Gastroesophageal sphincter (tissue), 4 donors: ENCODE data around the gene CD209. TPM values are rescaled to one million over a fixed set of nuclear protein-coding genes. Genes with fewer than 3 reads are reported as not detected.

ENCODE experiments used
- ATAC-seq: fragments of 150-250 bp; one replicate; pipeline ENCODE4 v1.9.1; 2016; ENCODE audit warnings: mild to moderate bottlenecking, moderate library complexity
- H3K27ac ChIP-seq, 4 donors: fragments of 200-600 bp; sonication (generic) in 3 of 4; 1 replicate in 3 of 4; 2 replicates in 1 of 4; pipeline ENCODE4 v1.5.1; 2016 to 2019
- H3K27me3 ChIP-seq: fragments of 200-600 bp; sonication (generic); one replicate; pipeline ENCODE4 v1.5.1; 2019
- H3K36me3 ChIP-seq, 2 donors: fragments of 200-600 bp; sonication (generic); one replicate each; pipeline ENCODE4 v1.5.1; 2019; ENCODE audit warnings: control low read depth in 1 of 2
- H3K4me1 ChIP-seq, 3 donors: fragments of 200-600 bp; sonication (generic); 1 replicate in 2 of 3; 2 replicates in 1 of 3; pipeline ENCODE4 v1.5.1; 2016 to 2019; ENCODE audit warnings: control low read depth in 2 of 3
- H3K4me3 ChIP-seq, 2 donors: fragments of 200-600 bp; sonication (generic); one replicate each; pipeline ENCODE4 v1.5.1; 2019; ENCODE audit warnings: mild to moderate bottlenecking in 1 of 2, moderate library complexity in 1 of 2
- H3K9me3 ChIP-seq, 3 donors: fragments of 200-600 bp; sonication (generic); one replicate each; pipeline ENCODE4 v1.5.1; 2017 to 2019; ENCODE audit warnings: control low read depth in 2 of 3
- CTCF ChIP-seq, 4 experiments: fragments of 200-600 bp in 2 of 4; fragments of 450-650 bp in 2 of 4; sonication (generic) in 1 of 4; IDR thresholded peaks; one replicate each; pipeline ENCODE4 v1.5.1; 2017 to 2019; ENCODE audit warnings: antibody characterized with exemption in 4 of 4, mild to moderate bottlenecking in 2 of 4, moderate library complexity in 2 of 4
- EP300 ChIP-seq: sonication (generic); formaldehyde crosslinking; IDR thresholded peaks from one replicate; pipeline ENCODE4 v1.6.1; 2017; ENCODE audit warnings: antibody characterized with exemption, mild to moderate bottlenecking
- POLR2A ChIP-seq, 2 donors: fragments of 450-650 bp; IDR thresholded peaks; one replicate each; pipeline ENCODE4 v1.6.1; 2017; ENCODE audit warnings: antibody characterized with exemption in 2 of 2, mild to moderate bottlenecking in 2 of 2, moderate library complexity in 1 of 2
- POLR2AphosphoS5 ChIP-seq: sonication (generic); formaldehyde crosslinking; IDR thresholded peaks from one replicate; pipeline ENCODE4 v1.6.1; 2017; ENCODE audit warnings: antibody characterized with exemption
- WGBS, 2 donors: methylation state at CpG; one replicate each; pipeline ENCODE4 v1.1.5; 2018; ENCODE audit warnings: low coverage in 1 of 2; 5-methylcytosine and 5-hydroxymethylcytosine counted together
- total RNA-seq, 4 donors: library from RNA; depleted of rRNA; stranded (reverse); fragments of >200 nt; gene quantifications; one replicate each; pipeline ENCODE4 v1.1.0, GENCODE V29; 2016

The CD209 gene
- total RNA-seq, 4 donors from 2014 or later = 0.78 to 11.4 (median 8.0) TPM

DNA sequence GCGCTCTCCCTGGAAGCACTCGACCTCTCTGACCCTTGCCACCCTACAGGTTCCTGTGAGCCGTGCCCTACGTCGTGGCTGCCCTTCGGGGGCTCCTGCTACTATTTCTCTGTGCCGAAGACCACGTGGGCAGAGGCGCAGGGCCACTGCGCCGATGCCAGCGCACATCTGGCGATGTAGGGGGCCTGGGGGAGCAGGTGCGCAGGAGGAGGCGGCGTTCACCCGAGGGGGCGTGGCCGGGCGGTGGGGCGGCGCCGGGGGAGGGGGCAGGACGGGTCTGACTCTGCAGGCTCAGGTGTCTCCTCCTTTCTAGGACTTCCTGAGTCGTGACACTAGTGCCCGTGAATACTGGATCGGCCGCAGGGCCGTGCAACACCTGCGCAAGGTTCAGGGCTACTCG is 42.1 kb upstream of the CD209 start:
- Histone ChIP-seq H3K9me3 (peaks cover 0 to 11% (median 0%) of the 10 kb centered on the region in 3 donors), H3K27ac (no peak overlapping the region), H3K4me3 (no peak overlapping the region), H3K4me1 (peaks cover 0 to 13% (median 0%) of the 10 kb centered on the region in 3 donors), H3K36me3 (no peaks in the 10 kb centered on the region), H3K27me3 (peaks cover 83% of the 10 kb centered on the region)
- TF ChIP-seq EP300 = no peak
- TF ChIP-seq POLR2A (IDR thresholded peaks at IDR 0.05) = no peak
- no peak for TF ChIP-seq POLR2AphosphoS5
- TF ChIP-seq CTCF (IDR thresholded peaks at IDR 0.05) = no peak
- no peak for ATAC-seq
- no CpG with 5 or more reads among the region's 31 CpGs for WGBS, 2 donors

DNA sequence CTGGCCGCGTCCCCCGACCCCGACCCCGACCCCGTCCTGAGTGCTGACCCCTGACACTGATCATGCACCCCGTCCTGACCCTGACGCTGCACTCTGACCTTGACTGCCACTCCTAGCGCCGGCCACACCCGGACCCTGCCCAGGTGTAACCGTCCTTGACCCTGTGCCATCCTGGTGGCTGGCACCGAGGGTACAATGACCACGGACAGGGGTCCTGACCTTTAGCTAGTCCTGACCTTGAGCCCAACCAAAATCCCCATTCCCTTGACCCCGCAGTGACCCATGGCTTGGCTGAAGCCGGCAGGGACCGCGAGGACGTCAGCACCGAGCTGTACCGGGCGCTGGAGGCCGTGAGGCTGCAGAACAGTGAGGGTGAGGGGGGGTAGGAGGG is 41.6 kb upstream of the CD209 start:
- H3K9me3 ChIP-seq = peaks cover 0 to 11% (median 0%) of the 10 kb centered on the region in 3 donors
- H3K36me3 ChIP-seq = no peaks in the 10 kb centered on the region
- no peak for ATAC-seq
- H3K27me3 ChIP-seq = peaks cover 82% of the 10 kb centered on the region
- H3K4me1 ChIP-seq = peaks cover 0 to 13% (median 0%) of the 10 kb centered on the region in 3 donors
- no peak overlapping the region for H3K27ac ChIP-seq
- WGBS, 2 donors = 0% methylated on average over 5 of the region's 23 CpGs; no CpG with 5 or more reads in 1 of the 2 donors
- H3K4me3 ChIP-seq = peak overlapping the region in 1 of 2 donors; percentile 35
- no peak for TF ChIP-seq CTCF (IDR thresholded peaks at IDR 0.05)
- TF ChIP-seq EP300 = no peak
- TF ChIP-seq POLR2A (IDR thresholded peaks at IDR 0.05) = no peak
- no peak for TF ChIP-seq POLR2AphosphoS5

DNA sequence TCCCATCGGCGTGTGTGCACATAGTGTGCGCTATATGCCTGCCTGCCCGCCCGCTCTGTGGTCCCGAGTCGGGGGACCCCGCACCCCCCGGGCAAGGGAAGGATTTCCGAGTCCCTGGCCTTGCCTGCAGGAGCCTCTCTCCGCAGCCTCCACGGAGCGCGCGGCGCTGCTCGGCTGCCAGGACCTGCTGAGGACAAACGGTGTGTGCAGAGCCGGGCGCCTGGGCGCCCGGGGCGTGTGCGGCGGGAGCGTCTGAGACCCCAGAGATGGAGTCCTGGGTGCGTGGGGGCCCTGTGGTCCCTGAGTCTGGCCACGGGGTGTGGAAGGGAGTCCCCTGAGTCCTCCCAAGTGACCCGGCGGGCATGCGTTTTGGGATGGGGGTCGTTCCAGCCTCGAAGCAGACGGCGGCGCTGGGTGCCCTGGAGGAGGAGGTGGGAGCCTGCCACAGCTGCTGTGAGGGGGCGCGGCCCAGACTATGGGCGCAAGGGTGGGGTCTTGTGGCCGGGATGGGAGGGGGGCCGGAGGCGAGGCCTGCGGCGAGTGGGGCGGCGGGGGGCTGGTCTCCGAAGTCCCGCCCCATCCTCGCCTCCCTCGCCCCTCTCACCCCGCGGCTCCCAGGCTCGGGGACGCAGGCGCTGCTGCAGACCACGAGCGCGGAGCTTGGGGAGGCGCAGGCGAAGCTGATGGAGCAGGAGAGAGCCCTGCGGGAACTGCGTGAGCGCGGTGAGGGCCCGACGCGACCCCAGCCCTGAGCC is 41.0 kb upstream of the CD209 start:
- Histone ChIP-seq H3K27me3 (peaks cover 82% of the 10 kb centered on the region), H3K4me1 (peaks cover 0 to 13% (median 0%) of the 10 kb centered on the region in 3 donors), H3K36me3 (no peaks in the 10 kb centered on the region), H3K9me3 (peaks cover 0 to 11% (median 0%) of the 10 kb centered on the region in 3 donors), H3K27ac (no peak overlapping the region), H3K4me3 (peak overlapping the region in 1 of 2 donors; percentile 35)
- TF ChIP-seq CTCF (IDR thresholded peaks at IDR 0.05) = no peak
- TF ChIP-seq POLR2A (IDR thresholded peaks at IDR 0.05) = no peak
- no peak for TF ChIP-seq POLR2AphosphoS5
- TF ChIP-seq EP300 = no peak
- WGBS, 2 donors = no CpG with 5 or more reads among the region's 67 CpGs
- ATAC-seq = no peak

GRCh38 chr19:7787602-7788177 is 40.4 kb upstream of the CD209 start:
- 3% methylated on average over 6 of the region's 22 CpGs; no CpG with 5 or more reads in 1 of the 2 donors for WGBS, 2 donors
- Histone ChIP-seq H3K9me3 (peaks cover 0 to 11% (median 0%) of the 10 kb centered on the region in 3 donors), H3K27ac (no peak overlapping the region), H3K36me3 (no peaks in the 10 kb centered on the region), H3K4me1 (peaks cover 0 to 13% (median 0%) of the 10 kb centered on the region in 3 donors), H3K4me3 (peak overlapping the region in 1 of 2 donors; percentile 35), H3K27me3 (peaks cover 89% of the 10 kb centered on the region)
- no peak for ATAC-seq
- TF ChIP-seq POLR2AphosphoS5 = no peak
- no peak for TF ChIP-seq CTCF (IDR thresholded peaks at IDR 0.05)
- no peak for TF ChIP-seq EP300
- no peak for TF ChIP-seq POLR2A (IDR thresholded peaks at IDR 0.05)

DNA sequence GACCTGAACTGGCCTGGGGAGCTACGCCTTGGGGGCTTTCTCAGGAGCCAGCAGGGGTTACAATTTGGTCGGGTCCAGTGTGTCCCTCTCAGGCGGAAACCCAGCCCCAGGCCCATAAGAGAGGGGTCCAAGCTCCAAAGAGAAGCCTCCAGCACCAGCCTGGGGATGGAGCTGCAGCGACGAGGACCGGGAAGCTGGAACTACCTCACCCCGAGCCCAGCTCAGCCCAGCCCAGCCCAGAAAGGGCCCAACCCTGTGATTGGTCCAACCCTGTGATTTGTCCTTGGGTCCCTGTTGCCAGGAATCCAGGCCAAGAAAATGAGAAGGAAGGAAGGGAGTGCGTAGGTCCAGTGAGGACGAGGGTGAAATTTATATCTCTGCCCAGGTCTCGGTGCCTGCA is 39.8 kb upstream of the CD209 start:
- no peaks in the 10 kb centered on the region for H3K36me3 ChIP-seq
- H3K27ac ChIP-seq = no peak overlapping the region
- peak overlapping the region in 1 of 2 donors; percentile 35 for H3K4me3 ChIP-seq
- H3K9me3 ChIP-seq = peaks cover 0 to 11% (median 0%) of the 10 kb centered on the region in 3 donors
- 0% methylated on average over 3 of the region's 10 CpGs; no CpG with 5 or more reads in 1 of the 2 donors for WGBS, 2 donors
- peak; percentile 59 for ATAC-seq
- TF ChIP-seq POLR2AphosphoS5 = no peak
- peak in 1 of 2 donors; percentile 14 for TF ChIP-seq POLR2A (IDR thresholded peaks at IDR 0.05)
- TF ChIP-seq CTCF (IDR thresholded peaks at IDR 0.05) = no peak
- H3K27me3 ChIP-seq = peaks cover 91% of the 10 kb centered on the region
- H3K4me1 ChIP-seq = peaks cover 0 to 13% (median 0%) of the 10 kb centered on the region in 3 donors
